GM21381 (cell line): ENCODE results near the gene RFC3.

ENCODE experiments used
- ATAC-seq: cut with Tn5 transposase; IDR thresholded peaks from one replicate; pipeline ENCODE4 v1.9.1; 2021; ENCODE audit warnings: mild to moderate bottlenecking, moderate library complexity; ENCODE audit not compliant: unreplicated experiment

The RFC3 gene

DNA sequence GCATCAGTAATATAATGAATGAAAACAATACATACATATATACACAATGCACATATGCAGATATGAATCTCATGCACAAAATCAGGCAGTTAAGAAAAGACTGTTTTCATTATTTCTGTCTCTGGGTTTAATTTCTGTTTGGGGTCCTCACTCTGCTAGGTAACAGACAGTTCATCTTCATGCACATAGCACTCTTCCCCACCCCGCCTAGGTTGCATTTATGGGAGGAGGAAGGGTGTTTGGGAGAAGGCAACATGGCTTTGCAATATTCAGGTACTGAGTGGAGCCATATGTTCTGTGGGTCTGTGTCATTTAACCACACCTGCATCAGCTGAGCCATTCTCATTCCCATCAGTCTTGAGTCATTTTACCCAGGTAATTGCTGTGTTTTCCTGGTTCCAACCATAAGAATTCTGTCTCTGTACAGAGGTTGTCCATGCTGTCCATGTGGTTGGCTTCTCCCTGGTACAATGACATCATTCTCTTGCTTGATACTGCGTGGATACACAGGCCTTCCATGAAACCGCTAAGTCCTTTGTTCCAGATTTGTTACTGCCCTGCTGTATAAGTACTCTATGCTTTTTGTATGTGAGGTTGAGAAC lies 45.3 kb downstream of the RFC3 start:
- no peak for ATAC-seq

DNA sequence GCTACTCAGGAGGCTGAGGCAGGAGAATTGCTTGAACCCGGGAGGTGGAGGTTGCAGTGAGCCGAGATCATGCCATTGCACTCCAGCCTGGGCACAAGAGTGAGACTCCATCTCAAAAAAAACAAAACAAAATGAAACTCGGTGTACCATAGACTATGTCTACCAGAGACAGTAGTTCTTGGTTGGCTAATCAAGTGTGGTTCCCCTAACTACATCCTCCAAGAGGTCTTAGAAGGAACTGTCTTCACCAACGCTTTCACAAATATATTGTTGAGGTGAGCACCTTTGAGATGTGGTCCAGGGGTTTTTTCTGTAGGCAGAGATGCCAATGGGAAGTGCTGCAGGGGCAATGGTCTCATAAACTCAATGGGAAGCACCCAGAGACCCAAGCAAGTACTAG lies 48.0 kb downstream of the RFC3 start:
- ATAC-seq, result peak; percentile 70

GRCh38 chr13:33867472-33867871 lies 49.5 kb downstream of the RFC3 start:
- ATAC-seq, result no peak

GRCh38 chr13:33868343-33868994 lies 50.5 kb downstream of the RFC3 start:
- no peak for ATAC-seq

GRCh38 chr13:33869005-33869404 lies 51.1 kb downstream of the RFC3 start:
- no peak for ATAC-seq

DNA sequence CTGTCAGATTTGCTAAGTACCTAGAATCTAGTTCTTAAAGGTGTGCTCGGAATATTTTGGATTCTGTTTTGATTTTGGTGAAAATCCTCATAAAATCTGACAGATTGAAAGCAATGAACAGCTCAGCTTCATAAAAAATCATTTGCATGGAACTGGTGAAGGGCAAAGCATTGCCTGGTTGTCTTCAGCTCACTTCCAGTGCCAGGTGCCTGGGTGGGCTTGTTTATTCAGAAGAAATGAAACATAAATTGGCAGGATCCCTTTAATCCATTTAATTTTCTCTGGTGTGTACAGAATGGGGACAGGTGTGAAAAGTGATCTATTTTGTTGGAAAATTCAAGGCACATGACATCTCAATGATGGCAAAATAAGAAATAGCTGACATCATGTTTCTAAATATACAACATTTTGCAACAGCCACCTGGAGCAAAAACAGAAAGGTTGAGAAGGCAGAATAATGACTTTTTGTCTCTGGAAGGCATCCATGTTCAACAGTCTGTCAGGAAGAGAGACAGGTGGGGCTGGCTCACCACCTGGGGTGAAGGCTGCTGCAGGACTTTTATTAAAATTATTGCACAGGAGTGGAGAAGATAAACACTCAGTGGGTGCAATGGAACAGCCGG lies 52.2 kb downstream of the RFC3 start:
- ATAC-seq, result no peak

DNA sequence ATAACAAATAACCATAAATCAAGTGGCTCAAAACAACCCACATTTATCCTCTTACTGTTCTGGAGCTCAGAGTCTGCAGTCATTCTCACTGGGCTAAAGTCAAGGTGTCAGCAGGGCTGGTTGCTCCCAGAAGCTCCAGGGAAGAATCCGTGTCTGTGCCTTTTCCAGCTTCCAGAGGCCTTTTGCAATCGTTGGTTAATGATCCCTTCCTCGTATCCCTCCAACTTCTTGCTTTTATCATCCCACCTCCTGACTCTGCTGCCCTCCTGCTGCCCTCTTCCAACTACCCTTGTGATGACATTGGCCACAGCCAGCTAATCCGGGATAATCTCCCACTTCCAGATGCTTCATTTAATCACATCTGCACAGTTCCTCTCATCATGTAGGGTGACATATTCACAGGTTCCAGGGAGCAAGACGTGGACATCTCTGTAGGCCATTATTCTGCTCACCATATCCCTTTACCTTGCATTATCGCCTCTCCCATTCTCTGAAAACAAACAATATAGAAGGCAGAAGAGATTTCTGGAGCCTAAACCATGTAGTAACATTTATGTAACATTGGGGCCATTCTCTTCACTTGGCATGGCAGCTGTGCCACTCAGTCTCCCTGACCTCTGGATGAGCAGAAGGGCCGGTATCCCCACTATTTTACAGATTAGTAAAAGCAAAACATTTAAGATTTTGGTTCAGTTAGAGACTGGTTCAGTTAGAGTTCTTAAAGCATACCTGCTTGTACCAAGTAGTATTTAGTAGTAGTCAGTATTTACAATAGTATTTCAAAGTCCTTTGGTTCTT lies 53.5 kb downstream of the RFC3 start:
- ATAC-seq, result no peak

DNA sequence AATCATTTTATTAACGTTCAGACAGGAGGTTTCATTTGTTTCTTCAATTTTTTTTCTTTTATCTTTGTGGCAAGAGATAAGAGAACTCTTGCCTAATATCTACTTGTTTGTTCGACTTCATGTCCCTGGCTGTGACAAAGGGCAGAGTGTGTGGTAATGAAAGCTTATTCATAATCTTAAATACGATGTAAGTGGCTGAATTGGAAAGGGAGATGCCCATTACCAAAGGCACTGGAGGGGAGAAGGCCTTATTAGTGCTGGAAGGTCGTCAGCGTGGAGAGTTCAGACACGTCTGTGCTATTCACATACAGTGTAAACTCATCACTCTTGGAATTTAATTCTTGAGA lies 54.0 kb downstream of the RFC3 start:
- no peak for ATAC-seq

DNA sequence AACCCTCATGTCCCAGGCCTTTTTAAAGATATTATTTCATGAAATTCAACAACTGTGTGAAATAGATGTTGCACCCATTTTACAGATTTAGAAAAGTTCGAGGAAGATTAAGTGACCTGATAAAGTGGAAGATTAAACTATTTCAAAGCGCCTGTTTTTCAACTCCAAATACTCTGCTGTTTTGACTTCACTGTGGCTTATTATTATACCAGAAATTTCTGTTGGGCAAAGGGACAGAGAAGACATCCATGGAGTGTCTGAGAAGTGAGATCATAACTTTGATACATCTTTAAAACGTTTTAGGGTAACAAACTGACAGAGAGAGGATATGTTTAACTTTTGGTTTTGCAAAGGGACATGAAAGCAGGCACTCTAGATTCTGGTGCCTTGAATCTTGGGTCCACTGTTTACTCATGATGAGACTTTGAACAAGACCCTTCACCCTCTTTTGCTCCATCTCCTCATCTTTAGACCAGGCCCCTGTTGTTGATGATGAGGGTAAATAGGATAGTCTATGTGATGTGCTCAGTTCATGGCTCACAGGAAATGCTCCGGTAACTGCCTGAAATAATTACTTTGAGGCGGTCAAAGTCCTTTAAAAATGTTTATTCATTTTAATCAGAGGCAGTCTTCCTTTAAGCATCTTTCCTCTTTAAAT lies 55.4 kb downstream of the RFC3 start:
- no peak for ATAC-seq

GRCh38 chr13:33874871-33875270 lies 56.9 kb downstream of the RFC3 start:
- no peak for ATAC-seq

DNA sequence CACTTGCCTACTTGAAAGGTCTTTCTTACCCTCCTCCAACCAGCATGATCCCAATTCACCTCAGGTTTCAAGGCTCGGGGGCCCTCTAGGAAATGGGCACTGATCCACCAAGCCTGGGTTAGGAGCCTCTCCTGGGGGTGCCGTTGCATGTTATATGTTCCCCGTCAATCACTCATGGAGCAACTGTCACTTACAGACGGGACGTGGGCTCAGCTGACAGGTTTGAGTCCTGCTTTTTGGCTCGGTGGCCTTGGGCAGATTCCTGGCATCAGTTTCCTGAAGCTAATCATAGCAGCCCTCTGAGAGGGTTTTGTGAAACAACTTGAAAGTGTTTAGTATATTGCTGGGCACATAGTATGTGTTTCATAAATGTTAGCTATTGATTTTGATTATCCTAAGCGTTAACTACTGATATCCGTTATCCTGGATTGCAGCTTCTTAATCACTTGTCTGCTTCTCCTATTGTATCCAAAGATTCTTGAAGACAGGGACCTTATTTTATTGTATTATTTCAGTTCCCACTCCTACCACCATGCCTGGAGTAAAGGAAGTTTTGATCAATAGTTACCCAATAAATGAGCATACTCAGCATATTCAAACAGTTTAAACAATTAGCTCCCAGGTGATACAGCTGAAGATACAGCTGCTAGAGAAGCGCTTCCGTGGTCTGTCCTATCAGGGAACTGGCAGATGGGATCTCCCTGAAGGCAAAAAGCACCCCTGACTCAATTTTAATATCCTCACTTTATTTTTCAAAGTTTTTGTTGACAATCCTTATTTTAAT lies 57.9 kb downstream of the RFC3 start:
- no peak for ATAC-seq

- ATAC-seq, result no peak
Measured at GRCh38 chr13:33876716-33877394, 58.9 kb downstream of the RFC3 start.

- no peak for ATAC-seq
Measured at GRCh38 chr13:33879118-33879517, 61.2 kb downstream of the RFC3 start.

GRCh38 chr13:33882804-33883203 lies 64.9 kb downstream of the RFC3 start:
- no peak for ATAC-seq

- ATAC-seq, result no peak
Measured at GRCh38 chr13:33884531-33885220, 66.7 kb downstream of the RFC3 start.
